Fibroblast of mammary gland (primary cell): ENCODE measurements around the gene CPM.
"Not testable (repeated sequence)": the region's sequence is repeated elsewhere in the genome, so short reads cannot be mapped to it uniquely, and the experiment has no call there.

Experiments
- DNase-seq: peaks from one replicate; pipeline ENCODE4 v3.0.0-alpha.2; 2010; ENCODE audit warnings: low read depth
- H3K4me3 ChIP-seq: 2 replicates; pipeline ENCODE4 v1.5.1; 2011; ENCODE audit warnings: low read depth, mild to moderate bottlenecking, low read length, moderate library complexity; ENCODE audit not compliant: control insufficient read depth
- TF ChIP-seq, protein P1 (sequence below): conservative IDR thresholded peaks from 2 replicates; pipeline ENCODE4 v1.5.1; 2011; ENCODE audit warnings: low read depth, low read length, inconsistent platforms; ENCODE audit not compliant: control insufficient read depth, insufficient read depth

CPM gene

DNA sequence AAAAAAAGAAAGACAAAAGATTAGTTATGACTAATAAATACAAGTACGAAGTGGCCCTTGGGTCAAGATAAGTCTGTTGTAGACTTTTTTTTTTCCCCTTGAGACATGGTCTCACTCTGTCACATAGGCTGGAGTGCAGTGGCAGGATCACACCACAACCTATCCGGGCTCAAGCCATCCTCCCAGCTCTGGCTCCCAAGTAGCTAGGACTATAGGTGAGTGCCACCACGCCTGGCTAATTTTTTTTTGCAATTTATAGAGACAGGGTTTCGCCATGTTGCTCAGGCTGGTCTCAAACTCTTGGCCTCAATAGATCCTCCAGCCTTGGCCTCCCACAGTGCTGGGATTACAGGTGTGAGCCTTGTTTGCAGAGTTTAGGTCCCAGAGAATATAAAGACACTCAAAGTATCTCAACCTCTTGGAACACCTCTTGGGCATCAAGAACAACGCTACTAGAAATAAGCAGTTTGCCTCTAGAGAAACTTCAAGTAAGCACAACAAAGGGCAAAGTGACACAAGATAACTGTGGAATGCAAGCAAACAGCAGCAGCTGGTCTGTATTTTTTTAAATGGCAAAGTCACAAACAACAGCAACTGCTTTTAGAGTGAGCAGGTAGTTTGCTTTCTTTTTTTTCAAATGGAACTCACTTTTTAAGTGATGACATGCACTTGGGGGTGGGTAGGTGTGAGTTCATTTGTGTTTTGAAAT, 128.9 kb downstream of the CPM start:
- no peak for DNase-seq
- no peak overlapping the region for H3K4me3 ChIP-seq
- TF ChIP-seq, protein P1, sequence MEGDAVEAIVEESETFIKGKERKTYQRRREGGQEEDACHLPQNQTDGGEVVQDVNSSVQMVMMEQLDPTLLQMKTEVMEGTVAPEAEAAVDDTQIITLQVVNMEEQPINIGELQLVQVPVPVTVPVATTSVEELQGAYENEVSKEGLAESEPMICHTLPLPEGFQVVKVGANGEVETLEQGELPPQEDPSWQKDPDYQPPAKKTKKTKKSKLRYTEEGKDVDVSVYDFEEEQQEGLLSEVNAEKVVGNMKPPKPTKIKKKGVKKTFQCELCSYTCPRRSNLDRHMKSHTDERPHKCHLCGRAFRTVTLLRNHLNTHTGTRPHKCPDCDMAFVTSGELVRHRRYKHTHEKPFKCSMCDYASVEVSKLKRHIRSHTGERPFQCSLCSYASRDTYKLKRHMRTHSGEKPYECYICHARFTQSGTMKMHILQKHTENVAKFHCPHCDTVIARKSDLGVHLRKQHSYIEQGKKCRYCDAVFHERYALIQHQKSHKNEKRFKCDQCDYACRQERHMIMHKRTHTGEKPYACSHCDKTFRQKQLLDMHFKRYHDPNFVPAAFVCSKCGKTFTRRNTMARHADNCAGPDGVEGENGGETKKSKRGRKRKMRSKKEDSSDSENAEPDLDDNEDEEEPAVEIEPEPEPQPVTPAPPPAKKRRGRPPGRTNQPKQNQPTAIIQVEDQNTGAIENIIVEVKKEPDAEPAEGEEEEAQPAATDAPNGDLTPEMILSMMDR: no peak

DNA sequence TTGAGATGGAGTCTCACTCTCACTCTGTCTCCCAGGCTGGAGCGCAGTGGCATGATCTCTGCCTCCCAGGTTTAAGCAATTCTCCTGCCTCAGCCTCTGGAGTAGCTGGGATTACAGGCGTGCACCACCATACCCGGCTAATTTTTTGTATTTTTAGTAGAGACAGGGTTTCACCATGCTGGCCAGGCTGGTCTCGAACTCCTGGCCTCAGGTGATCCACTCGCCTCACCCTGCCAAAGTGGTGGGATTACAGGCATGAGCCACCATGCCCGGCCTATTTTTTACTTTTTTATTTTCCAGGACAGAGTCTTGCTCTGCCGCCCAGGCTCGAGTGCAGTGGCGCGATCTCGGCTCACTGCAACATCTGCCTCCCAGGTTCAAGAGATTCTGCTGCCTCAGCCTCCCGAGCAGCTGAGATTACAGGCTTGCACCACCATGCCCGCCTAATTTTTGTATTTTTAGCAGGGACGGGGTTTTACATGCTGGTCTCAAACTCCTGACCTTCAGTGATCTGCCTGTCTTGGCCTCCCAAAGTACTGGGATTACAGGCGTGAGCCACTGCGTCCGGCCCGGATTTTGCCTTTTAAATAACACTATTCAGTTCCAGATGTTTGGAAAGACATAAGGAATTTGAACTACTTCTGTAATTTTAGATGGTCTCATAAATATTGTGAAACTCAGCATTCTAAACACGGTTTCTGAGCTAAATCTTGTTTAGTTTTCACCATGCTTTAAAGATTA, 129.9 kb downstream of the CPM start:
- DNase-seq: peak; percentile 61

DNA sequence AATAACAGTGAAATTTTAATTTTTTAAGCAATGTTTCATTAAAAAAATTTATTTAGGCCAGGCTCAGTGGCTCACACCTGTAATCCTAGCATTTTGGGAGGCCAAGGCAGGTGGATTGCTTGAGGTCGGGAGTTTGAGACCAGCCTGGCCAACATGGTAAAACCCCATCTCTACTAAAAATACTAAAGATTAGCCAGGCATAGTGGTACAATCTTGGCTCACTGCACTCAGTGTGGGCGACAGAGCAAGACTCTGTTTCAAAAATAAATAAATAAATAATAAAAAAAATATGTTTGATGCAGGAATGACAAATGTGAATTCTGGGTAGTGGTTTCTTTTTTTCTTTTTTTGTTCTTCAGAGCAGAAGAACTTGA, 130.6 kb downstream of the CPM start:
- not testable (repeated sequence) for H3K4me3 ChIP-seq, DNase-seq

More for the DNA sequence above, 129.9 kb downstream of the CPM start:
- H3K4me3 ChIP-seq: not testable (repeated sequence)
